HEK293 (cell line): Measurements from ENCODE around the gene GIMAP1.

ENCODE experiments used
- CTCF ChIA-PET: fragments of 350-600 bp; formaldehyde crosslinking; extraction: SDS; loops from one replicate; lab custom pipeline; 2021; ENCODE audit warnings: antibody characterized with exemption; lab: Yijun Ruan, JAX
- POLR2A ChIA-PET: fragments of 300-600 bp; formaldehyde crosslinking; extraction: SDS; loops from one replicate; lab custom pipeline; 2020; ENCODE audit warnings: antibody characterized with exemption, inconsistent platforms; lab: Yijun Ruan, JAX
- H3K27ac ChIP-seq: fragments of 200-500 bp; sonication (Bioruptor generic); 2 replicates; pipeline ENCODE4 v1.5.1; 2014; ENCODE audit warnings: low read depth, low read length, control low read depth, inconsistent platforms; ENCODE audit errors: extremely low read depth
- H3K36me3 ChIP-seq, 2 experiments: fragments of 200-500 bp in 1 of 2; sonication (Bioruptor generic) in 1 of 2; 1 replicate in 1 of 2; 2 replicates in 1 of 2; pipeline ENCODE4 v1.5.1; 2014 to 2017; ENCODE audit warnings: inconsistent platforms in 2 of 2, low read length in 2 of 2; ENCODE audit not compliant: control insufficient read depth in 2 of 2, insufficient read depth in 1 of 2
- H3K4me1 ChIP-seq: fragments of 200-500 bp; sonication (Bioruptor generic); 2 replicates; pipeline ENCODE4 v1.5.1; 2014; ENCODE audit warnings: mild to moderate bottlenecking, low read length, inconsistent platforms; ENCODE audit not compliant: control insufficient read depth, insufficient read depth
- H3K4me3 ChIP-seq: 2 replicates; pipeline ENCODE4 v1.5.1; 2011; ENCODE audit warnings: low read depth, mild to moderate bottlenecking, control low read depth, low read length, moderate library complexity
- H3K9me3 ChIP-seq: fragments of 200-500 bp; sonication (Bioruptor generic); 2 replicates; pipeline ENCODE4 v1.5.1; 2014; ENCODE audit warnings: low read depth, low read length, inconsistent platforms; ENCODE audit not compliant: control insufficient read depth, insufficient read depth
- ATF2 ChIP-seq: fragments of 450-650 bp; formaldehyde crosslinking; IDR thresholded peaks from 2 replicates; pipeline ENCODE4 v1.5.1; 2016; ENCODE audit warnings: missing biosample characterization, missing genetic modification characterization, low read depth
- GLI2 ChIP-seq: fragments of 450-650 bp; formaldehyde crosslinking; IDR thresholded peaks from 2 replicates; pipeline ENCODE4; 2017; ENCODE audit warnings: missing biosample characterization, missing genetic modification characterization, low read depth, borderline replicate concordance
- KLF9 ChIP-seq: fragments of 450-650 bp; formaldehyde crosslinking; IDR thresholded peaks from 2 replicates; pipeline ENCODE4 v1.5.1; 2016; ENCODE audit warnings: missing biosample characterization, missing genetic modification characterization, low read depth
- MEIS1 ChIP-seq: sonication (generic); formaldehyde crosslinking; IDR thresholded peaks from 2 replicates; pipeline ENCODE4 v1.8.1; 2022; ENCODE audit warnings: missing genetic modification reagents, mild to moderate bottlenecking, borderline replicate concordance
- OVOL3 ChIP-seq: fragments of 450-650 bp; formaldehyde crosslinking; IDR thresholded peaks from 2 replicates; pipeline ENCODE4 v1.5.1; 2016; ENCODE audit warnings: missing biosample characterization, missing genetic modification characterization
- PRDM4 ChIP-seq: fragments of 450-650 bp; formaldehyde crosslinking; IDR thresholded peaks from 2 replicates; pipeline ENCODE4 v1.5.1; 2017; ENCODE audit warnings: missing biosample characterization, missing genetic modification characterization
- ZBTB26 ChIP-seq: fragments of 450-650 bp; formaldehyde crosslinking; optimal IDR thresholded peaks from 2 replicates; pipeline ENCODE3; 2016; ENCODE audit warnings: missing biosample characterization, mild to moderate bottlenecking, missing genetic modification characterization
- ZBTB49 ChIP-seq: fragments of 450-650 bp; formaldehyde crosslinking; IDR thresholded peaks from 2 replicates; pipeline ENCODE4 v1.5.1; 2016; ENCODE audit warnings: missing biosample characterization, missing genetic modification characterization, low read depth
- ZBTB7A ChIP-seq: fragments of 450-650 bp; formaldehyde crosslinking; IDR thresholded peaks from 2 replicates; pipeline ENCODE4 v1.5.1; 2016; ENCODE audit warnings: low read depth, missing biosample characterization, missing genetic modification characterization
- ZFP37 ChIP-seq: fragments of 450-650 bp; formaldehyde crosslinking; IDR thresholded peaks from 2 replicates; pipeline ENCODE4 v1.5.1; 2016; ENCODE audit warnings: missing biosample characterization, missing genetic modification characterization
- ZNF16 ChIP-seq: fragments of 450-650 bp; formaldehyde crosslinking; IDR thresholded peaks from 2 replicates; pipeline ENCODE4 v1.5.1; 2016; ENCODE audit warnings: low read depth, missing biosample characterization, missing genetic modification characterization
- ZNF23 ChIP-seq: fragments of 450-650 bp; formaldehyde crosslinking; IDR thresholded peaks from 2 replicates; pipeline ENCODE4 v1.5.1; 2016; ENCODE audit warnings: missing biosample characterization, missing genetic modification characterization, borderline replicate concordance
- ZNF362 ChIP-seq: fragments of 450-650 bp; formaldehyde crosslinking; IDR thresholded peaks from 2 replicates; pipeline ENCODE4 v1.5.1; 2016; ENCODE audit warnings: missing biosample characterization, missing genetic modification characterization
- ZNF433 ChIP-seq: fragments of 450-650 bp; formaldehyde crosslinking; IDR thresholded peaks from 2 replicates; pipeline ENCODE4 v1.5.1; 2016; ENCODE audit warnings: missing biosample characterization, missing genetic modification characterization, low read depth
- ZNF449 ChIP-seq: fragments of 450-650 bp; formaldehyde crosslinking; IDR thresholded peaks from 2 replicates; pipeline ENCODE4 v1.5.1; 2017; ENCODE audit warnings: missing biosample characterization, mild to moderate bottlenecking, missing genetic modification characterization, moderate library complexity
- ZNF513 ChIP-seq: fragments of 450-650 bp; IDR thresholded peaks from 2 replicates; pipeline ENCODE4 v1.5.1; 2018; ENCODE audit warnings: missing biosample characterization, missing genetic modification characterization
- ZNF571 ChIP-seq: fragments of 450-650 bp; formaldehyde crosslinking; IDR thresholded peaks from 2 replicates; pipeline ENCODE4 v1.5.0; 2017; ENCODE audit warnings: missing biosample characterization, missing genetic modification characterization
- ZNF596 ChIP-seq: fragments of 450-650 bp; IDR thresholded peaks from 2 replicates; pipeline ENCODE4 v1.5.0; 2018; ENCODE audit warnings: missing biosample characterization, mild to moderate bottlenecking, missing genetic modification characterization, moderate library complexity
- ZNF645 ChIP-seq: fragments of 450-650 bp; formaldehyde crosslinking; IDR thresholded peaks from 2 replicates; pipeline ENCODE4; 2016; ENCODE audit warnings: missing biosample characterization, missing genetic modification characterization
- ZNF768 ChIP-seq: fragments of 450-650 bp; formaldehyde crosslinking; IDR thresholded peaks from 2 replicates; pipeline ENCODE4 v1.5.1; 2018; ENCODE audit warnings: missing biosample characterization, mild to moderate bottlenecking, missing genetic modification characterization
- ZNF785 ChIP-seq: fragments of 450-650 bp; formaldehyde crosslinking; IDR thresholded peaks from 2 replicates; pipeline ENCODE4 v1.5.1; 2016; ENCODE audit warnings: missing biosample characterization, missing genetic modification characterization
- ZSCAN23 ChIP-seq: fragments of 450-650 bp; formaldehyde crosslinking; IDR thresholded peaks from 2 replicates; pipeline ENCODE4 v1.5.1; 2016; ENCODE audit warnings: missing biosample characterization, missing genetic modification characterization

The GIMAP1 gene

GRCh38 chr7:150745086-150745485 lies 28.7 kb downstream of the GIMAP1 start (continued):
- no peak for TF ChIP-seq ZNF362 (tag by site-specific recombination)
- no peak for TF ChIP-seq ZNF433 (tag by site-specific recombination)
- no peak for TF ChIP-seq ZNF785 (tag by site-specific recombination)

- H3K4me3 ChIP-seq: no peak overlapping the region
- H3K9me3 ChIP-seq: no peaks in the 10 kb centered on the region
- no peaks in the 10 kb centered on the region for H3K36me3 ChIP-seq
- TF ChIP-seq ZBTB7A (tag by site-specific recombination) (no peak), GLI2 (tag by site-specific recombination) (no peak), MEIS1 (no peak), ZNF16 (tag by site-specific recombination) (no peak), PRDM4 (tag by site-specific recombination) (no peak), ZNF23 (tag by site-specific recombination) (no peak), ZBTB26 (tag by site-specific recombination) (no peak), ATF2 (tag by site-specific recombination) (no peak), ZNF513 (no peak), ZSCAN23 (tag by site-specific recombination) (no peak), ZNF596 (tag by site-specific recombination) (no peak), ZFP37 (no peak), ZNF449 (no peak), OVOL3 (tag by site-specific recombination) (no peak), ZNF571 (tag by site-specific recombination) (no peak), KLF9 (no peak), ZNF645 (tag by site-specific recombination) (no peak), ZNF768 (tag by site-specific recombination) (no peak), ZBTB49 (tag by site-specific recombination) (no peak)
- H3K27ac ChIP-seq: no peak overlapping the region
- CTCF ChIA-PET: interaction anchor here (0.6 kb wide), 1 partner anchor 19 kb away, joined by 4 read pairs; no protein-coding TSS in a partner anchor
- no peaks in the 10 kb centered on the region for H3K4me1 ChIP-seq
- POLR2A ChIA-PET: no interaction called here
Observed at GRCh38 chr7:150745876-150746275, 29.5 kb downstream of the GIMAP1 start.
